H1 (cell line): Measurements from ENCODE around the gene TAS1R3. TPM values are rescaled to one million over a fixed set of nuclear protein-coding genes. Genes with fewer than 3 reads are reported as not detected.
A peak's percentile ranks its signal among the peaks of the same experiment; 100 is the strongest.

Source experiments
- CTCF ChIA-PET: fragments of 300-600 bp; sonication (Branson Sonifier 250); formaldehyde crosslinking; loops from one replicate; lab custom pipeline; 2021; ENCODE audit not compliant: partially characterized antibody; lab: Charles Lee
- POLR2A ChIA-PET: fragments of 300-600 bp; sonication (Branson Sonifier 250); formaldehyde crosslinking; loops from one replicate; lab custom pipeline; 2021; ENCODE audit warnings: inconsistent platforms; ENCODE audit not compliant: partially characterized antibody; lab: Charles Lee
- DNase-seq, 2 experiments: peaks; one replicate each; pipeline versions ENCODE4 v3.0.0 to v3.0.0-alpha.2; 2010 to 2022; ENCODE audit warnings: low spot score in 2 of 2, low read depth in 1 of 2, mixed read lengths in 1 of 2
- FAIRE-seq: peaks from 2 replicates; lab custom pipeline; 2011; peaks lifted over from hg19 to GRCh38; lab: Jason Lieb, UNC
- H2AFZ ChIP-seq: 2 replicates; pipeline ENCODE4 v1.8.1; 2012; ENCODE audit warnings: low read length, inconsistent platforms
- H2AK5ac ChIP-seq: 2 replicates; pipeline ENCODE4 v1.6.1; 2013; ENCODE audit warnings: low read depth, low read length
- H2BK120ac ChIP-seq: replicated peaks from 2 replicates; pipeline ENCODE3; 2013; ENCODE audit warnings: low read depth, low read length, inconsistent platforms
- H2BK12ac ChIP-seq: 2 replicates; pipeline ENCODE4 v1.6.1; 2013; ENCODE audit warnings: low read depth, low read length
- H2BK15ac ChIP-seq: 2 replicates; pipeline ENCODE4 v1.6.1; 2013; ENCODE audit warnings: low read length
- H2BK20ac ChIP-seq: 2 replicates; pipeline ENCODE4 v1.6.1; 2013; ENCODE audit warnings: low read length
- H2BK5ac ChIP-seq: 2 replicates; pipeline ENCODE4 v1.6.1; 2013; ENCODE audit warnings: low read depth, low read length
- H3K14ac ChIP-seq: 2 replicates; pipeline ENCODE4 v1.6.1; 2013; ENCODE audit warnings: inconsistent platforms; ENCODE audit not compliant: insufficient read length
- H3K18ac ChIP-seq: 2 replicates; pipeline ENCODE4 v1.6.1; 2013; ENCODE audit warnings: low read length; ENCODE audit errors: extremely low read depth
- H3K23ac ChIP-seq: 2 replicates; pipeline ENCODE4 v1.6.1; 2013; ENCODE audit warnings: inconsistent platforms; ENCODE audit not compliant: insufficient read length
- H3K23me2 ChIP-seq: 2 replicates; pipeline ENCODE4 v1.6.1; 2013; ENCODE audit warnings: low read depth, low read length
- H3K27ac ChIP-seq: 2 replicates; pipeline ENCODE4 v1.6.1; 2011; ENCODE audit warnings: low read depth, low read length, inconsistent platforms
- H3K27me3 ChIP-seq, 4 experiments: replicated peaks in 1 of 4; 1 replicate in 1 of 4; 2 replicates in 3 of 4; pipeline versions ENCODE4 v1.6.1 to v1.8.1; 2011 to 2013; ENCODE audit warnings: low read length in 3 of 4, mild to moderate bottlenecking in 3 of 4, inconsistent platforms in 2 of 4, mixed read lengths in 2 of 4, moderate library complexity in 1 of 4; ENCODE audit not compliant: control insufficient read depth in 3 of 4, insufficient read depth in 3 of 4; ENCODE audit errors: extremely low read depth in 1 of 4
- H3K36me3 ChIP-seq, 4 experiments: 2 replicates each; pipeline versions ENCODE4 v1.6.1 to v1.8.1; 2011 to 2013; ENCODE audit warnings: mild to moderate bottlenecking in 4 of 4, low read length in 3 of 4, moderate library complexity in 2 of 4, control low read depth in 1 of 4, inconsistent platforms in 1 of 4; ENCODE audit not compliant: insufficient read depth in 4 of 4, control insufficient read depth in 2 of 4
- H3K4ac ChIP-seq: replicated peaks from 2 replicates; pipeline ENCODE3; 2013; ENCODE audit warnings: low read length, low read depth, mixed read lengths, inconsistent platforms; ENCODE audit not compliant: insufficient read length
- H3K4me1 ChIP-seq, 4 experiments: replicated peaks in 1 of 4; 1 replicate in 1 of 4; 2 replicates in 3 of 4; pipeline versions ENCODE4 v1.6.1 to v1.8.1; 2011 to 2013; ENCODE audit warnings: low read length in 3 of 4, inconsistent platforms in 2 of 4, mixed read lengths in 1 of 4; ENCODE audit not compliant: insufficient read depth in 4 of 4, control insufficient read depth in 3 of 4
- H3K4me2 ChIP-seq, 2 experiments: 2 replicates each; pipeline versions ENCODE4 v1.6.1 to v1.8.1; 2011 to 2013; ENCODE audit warnings: low read depth in 2 of 2, low read length in 2 of 2, control low read depth in 1 of 2, inconsistent platforms in 1 of 2, mild to moderate bottlenecking in 1 of 2; ENCODE audit not compliant: insufficient read depth in 1 of 2
- H3K4me3 ChIP-seq, 4 experiments: fragments of 200-600, 300-600 bp in 1 of 4; sonication (generic), shearing (Covaris generic), sonication (Bioruptor Twin) in 1 of 4; 2 replicates each; pipeline versions ENCODE4 v1.5.1 to v1.8.1; 2011 to 2016; ENCODE audit warnings: low read length in 4 of 4, low read depth in 3 of 4, control low read depth in 2 of 4, inconsistent platforms in 2 of 4, mild to moderate bottlenecking in 2 of 4, mixed read lengths in 1 of 4, moderate library complexity in 1 of 4; ENCODE audit not compliant: insufficient read depth in 2 of 4; ENCODE audit errors: extremely low read depth in 1 of 4
- H3K56ac ChIP-seq: replicated peaks from 2 replicates; pipeline ENCODE3; 2013; ENCODE audit warnings: low read depth, mild to moderate bottlenecking, mixed read lengths, low read length, inconsistent platforms; ENCODE audit not compliant: insufficient read length
- H3K79me1 ChIP-seq: 2 replicates; pipeline ENCODE4 v1.6.1; 2013; ENCODE audit warnings: low read depth, low read length, control low read depth
- H3K79me2 ChIP-seq, 2 experiments: 2 replicates each; pipeline versions ENCODE4 v1.6.1 to v1.8.1; 2012 to 2013; ENCODE audit warnings: low read length in 2 of 2, mild to moderate bottlenecking in 2 of 2, inconsistent platforms in 1 of 2; ENCODE audit not compliant: insufficient read depth in 2 of 2, control insufficient read depth in 1 of 2
- H3K9ac ChIP-seq, 4 experiments: replicated peaks in 1 of 4; 1 replicate in 1 of 4; 2 replicates in 3 of 4; pipeline versions ENCODE4 v1.6.1 to v1.8.1; 2011 to 2013; ENCODE audit warnings: low read depth in 3 of 4, low read length in 3 of 4, control low read depth in 2 of 4, mild to moderate bottlenecking in 2 of 4, moderate library complexity in 2 of 4, inconsistent platforms in 1 of 4; ENCODE audit errors: extremely low read depth in 1 of 4
- H3K9me3 ChIP-seq, 2 experiments: 2 replicates each; pipeline versions ENCODE4 v1.6.1 to v1.8.1; 2012 to 2013; ENCODE audit warnings: mild to moderate bottlenecking in 2 of 2, moderate library complexity in 2 of 2, control low read depth in 1 of 2, inconsistent platforms in 1 of 2, low read depth in 1 of 2, low read length in 1 of 2, mixed read lengths in 1 of 2; ENCODE audit not compliant: insufficient read depth in 2 of 2
- H4K20me1 ChIP-seq, 2 experiments: replicated peaks in 1 of 2; 2 replicates each; pipeline versions ENCODE3 to v1.8.1; 2011 to 2013; ENCODE audit warnings: inconsistent platforms in 2 of 2, low read length in 2 of 2, mild to moderate bottlenecking in 1 of 2; ENCODE audit not compliant: insufficient read depth in 2 of 2, control insufficient read depth in 1 of 2
- H4K5ac ChIP-seq: 2 replicates; pipeline ENCODE4 v1.6.1; 2013; ENCODE audit warnings: low read length, low read depth, mixed read lengths, inconsistent platforms; ENCODE audit not compliant: insufficient read length
- H4K8ac ChIP-seq: 2 replicates; pipeline ENCODE4 v1.8.0; 2013; ENCODE audit warnings: mild to moderate bottlenecking, moderate library complexity, low read length, inconsistent platforms; ENCODE audit not compliant: insufficient read depth; ENCODE audit errors: extremely low read depth
- H4K91ac ChIP-seq: replicated peaks from 2 replicates; pipeline ENCODE3; 2013; ENCODE audit warnings: low read length, mixed read lengths, inconsistent platforms; ENCODE audit not compliant: insufficient read length
- CBX5 ChIP-seq: fragments of 300-800, 300-1000 bp; sonication (generic); IDR thresholded peaks from 2 replicates; pipeline ENCODE4 v1.7.1; 2016; ENCODE audit warnings: antibody characterized with exemption, low read length, low read depth
- JUND ChIP-seq: IDR thresholded peaks from 2 replicates; pipeline ENCODE4 v1.6.1; 2011; ENCODE audit warnings: mild to moderate bottlenecking, improper control_type of control experiment, low read length
- KDM5A ChIP-seq: fragments of 200-600 bp; IDR thresholded peaks from 2 replicates; pipeline ENCODE4 v1.7.1; 2012; ENCODE audit warnings: mild to moderate bottlenecking, low read length, inconsistent platforms, mixed read lengths
- RBBP5 ChIP-seq: IDR thresholded peaks from 2 replicates; pipeline ENCODE4 v1.7.1; 2012; ENCODE audit warnings: low read depth, mild to moderate bottlenecking, inconsistent platforms, low read length, moderate library complexity, borderline replicate concordance
- RFX5 ChIP-seq: IDR thresholded peaks from 2 replicates; pipeline ENCODE4 v1.6.1; 2011; ENCODE audit warnings: low read depth, low read length, improper control_type of control experiment, borderline replicate concordance
- WGBS, 2 experiments: shearing (Covaris generic) in 1 of 2; methylation state at CpG; one replicate each; pipeline versions ENCODE4 v1.1.6 to v1.1.7; 2013 to 2015; ENCODE audit warnings: low lambda C conversion rate in 2 of 2, mixed read lengths in 2 of 2, inconsistent platforms in 1 of 2, low coverage in 1 of 2, missing lambda C conversion rate in 1 of 2; ENCODE audit not compliant: insufficient replicate concordance in 2 of 2, insufficient coverage in 1 of 2, insufficient read length in 1 of 2; ENCODE audit errors: extremely low coverage in 1 of 2, missing lambda C conversion rate in 1 of 2; 5-methylcytosine and 5-hydroxymethylcytosine counted together
- polyA plus RNA-seq, 7 experiments: library from polyadenylated mRNA; depleted of rRNA in 3 of 7; stranded (reverse) in 5 of 7; unstranded in 2 of 7; fragments of >200 nt in 5 of 7; fragments of 200-250 nt in 2 of 7; gene quantifications; 1 replicate in 5 of 7; 2 replicates in 1 of 7; 4 replicates in 1 of 7; pipeline versions ENCODE4 v1.2.1 to v1.2.3, GENCODE V29; 2011 to 2013; ENCODE audit warnings: missing spikeins in 2 of 7, mixed read lengths in 2 of 7
- total RNA-seq: library from RNA; stranded (reverse); fragmentation: NEBNext Ultra II Directional; extraction: Animal tissue kit (Norgen Biotek cat#: 25700); gene quantifications from 2 replicates; pipeline ENCODE4 v1.2.1, GENCODE V29; 2021
- TF ChIP-seq, protein P1 (sequence below): IDR thresholded peaks from 2 replicates; pipeline ENCODE4 v1.6.1; 2011; ENCODE audit warnings: low read depth, mild to moderate bottlenecking, low read length; ENCODE audit not compliant: insufficient read depth

TAS1R3 gene
- total and polyA plus RNA-seq, 2 of the 8 experiments (the other 6 are each of a cell fraction or from before 2014, with no cell fraction given): 0.03 to 0.19 TPM

DNA sequence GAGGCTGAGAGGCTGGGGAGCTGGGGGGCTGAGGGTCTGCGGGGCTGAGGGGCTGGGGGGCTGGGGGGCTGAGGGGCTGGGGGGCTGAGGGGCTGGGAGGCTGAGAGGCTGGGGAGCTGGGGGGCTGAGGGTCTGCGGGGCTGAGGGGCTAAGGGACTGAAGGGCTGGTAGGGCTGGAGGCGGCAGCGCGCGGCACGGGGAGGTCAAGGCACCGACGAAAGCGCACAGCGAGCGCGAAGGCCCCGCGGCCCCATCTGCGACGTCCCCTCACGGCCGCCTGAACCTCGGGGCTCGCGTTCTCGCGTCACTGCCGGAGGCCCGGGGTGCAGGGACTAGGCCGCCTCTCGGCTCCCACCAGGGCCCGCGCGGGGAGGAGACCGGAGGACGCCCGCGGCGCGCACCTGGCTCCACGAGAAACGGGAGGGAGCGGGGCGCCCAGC is 7.0 kb upstream of the TAS1R3 start:
- Histone ChIP-seq H2AFZ (no peak overlapping the region), H3K23me2 (peaks cover 7% of the 10 kb centered on the region; the same call in 1 of the 2 replicates), H2BK15ac (no peak overlapping the region), H3K4me3 (peak overlapping the region; percentile 60 to 100 (median 82)), H2AK5ac (no peak overlapping the region), H4K5ac (peak overlapping the region; percentile 21), H3K14ac (no peak overlapping the region), H3K18ac (no peak overlapping the region), H4K8ac (peak overlapping the region; percentile 95), H2BK5ac (no peak overlapping the region), H3K79me2 (peaks cover 12 to 53% of the 10 kb centered on the region in 2 experiments; a peak in 3 of 4 replicates), H3K4me1 (peaks cover 0 to 13% (median 3%) of the 10 kb centered on the region in 4 experiments; a peak in 5 of 7 replicates), H3K9ac (peak overlapping the region in 3 of 4 experiments; percentile 71 to 93 (median 83); a peak in 5 of 7 replicates), H2BK20ac (no peak overlapping the region), H3K79me1 (peaks cover 34% of the 10 kb centered on the region), H3K4ac (peak overlapping the region; percentile 69), H2BK120ac (no peak overlapping the region), H2BK12ac (no peak overlapping the region), H3K4me2 (peak overlapping the region; percentile 41 to 76; a peak in 3 of 4 replicates), H3K56ac (peak overlapping the region; percentile 30), H3K27ac (peak overlapping the region; percentile 55; the same call in 1 of the 2 replicates), H4K91ac (peak overlapping the region; percentile 85), H3K27me3 (no peaks in the 10 kb centered on the region), H4K20me1 (peaks cover 25 to 39% of the 10 kb centered on the region in 2 experiments), H3K9me3 (no peaks in the 10 kb centered on the region), H3K36me3 (peaks cover 0 to 11% (median 5%) of the 10 kb centered on the region in 4 experiments; a peak in 6 of 8 replicates), H3K23ac (no peak overlapping the region)
- no peak for TF ChIP-seq JUND
- TF ChIP-seq, protein P1, sequence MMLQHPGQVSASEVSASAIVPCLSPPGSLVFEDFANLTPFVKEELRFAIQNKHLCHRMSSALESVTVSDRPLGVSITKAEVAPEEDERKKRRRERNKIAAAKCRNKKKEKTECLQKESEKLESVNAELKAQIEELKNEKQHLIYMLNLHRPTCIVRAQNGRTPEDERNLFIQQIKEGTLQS: no peak
- TF ChIP-seq KDM5A: peak; percentile 58; the same call in 1 of the 2 replicates
- TF ChIP-seq CBX5: no peak
- no peak for TF ChIP-seq RFX5
- TF ChIP-seq RBBP5: peak; percentile 36; the same call in 1 of the 2 replicates
- no CpG with 5 or more reads among the region's 41 CpGs for WGBS, 2 experiments
- ChIA-PET CTCF (interaction anchor here (0.6 kb wide), 1 partner anchor 51 kb away, joined by 3 read pairs; no protein-coding TSS in a partner anchor), POLR2A (interaction anchor here (1.0 to 3.4 kb wide), 3 partner anchors 11 to 15 kb away, joined by 3 to 21 read pairs (median 7); no protein-coding TSS in a partner anchor)
- FAIRE-seq (no peak), DNase-seq (no peak)
